Measurements from ENCODE around the gene CLIC3. TPM values are rescaled to one million over a fixed set of nuclear protein-coding genes. Genes with fewer than 3 reads are reported as not detected.

The CLIC3 gene
- total RNA-seq, 1 donor from 2014 or later = 0.39 TPM

- no peak for DNase-seq (ENCODE audit: low read depth)
- Histone ChIP-seq H3K9me3 (ENCODE audit: insufficient read depth, low read depth, low read length) (no peaks in the 10 kb centered on the region), H3K79me2 (ENCODE audit: insufficient read depth, low read length) (no peaks in the 10 kb centered on the region), H2AFZ (ENCODE audit: low read depth, low read length) (no peak overlapping the region), H3K36me3 (ENCODE audit: insufficient read depth, low read length) (no peaks in the 10 kb centered on the region), H4K20me1 (ENCODE audit: insufficient read depth, low read length) (peaks cover 23% of the 10 kb centered on the region), H3K27me3 (ENCODE audit: insufficient read depth, low read length) (no peaks in the 10 kb centered on the region), H3K9ac (ENCODE audit: low read length) (no peak overlapping the region), H3K27ac (ENCODE audit: low read depth, low read length) (no peak overlapping the region), H3K4me2 (ENCODE audit: low read length) (no peak overlapping the region), H3K4me1 (ENCODE audit: insufficient read depth, low read length) (peaks cover 5% of the 10 kb centered on the region), H3K4me3 (ENCODE audit: insufficient read depth, low read depth, low read length) (no peak overlapping the region)
- no peaks in the 10 kb centered on the region for H3K4me1 Mint-ChIP-seq (ENCODE audit: low read depth, unreplicated experiment)
- no peak for FAIRE-seq
- no peaks in the 10 kb centered on the region for H3K9me3 Mint-ChIP-seq (ENCODE audit: unreplicated experiment)
- H3K4me3 Mint-ChIP-seq (ENCODE audit: unreplicated experiment) = no peak overlapping the region
- H3K27ac Mint-ChIP-seq (ENCODE audit: unreplicated experiment) = no peak overlapping the region
- TF ChIP-seq EZH2 (IDR thresholded peaks at IDR 0.05; ENCODE audit: insufficient read depth, low read length) (no peak), CTCF (IDR thresholded peaks at IDR 0.05; ENCODE audit: insufficient read depth, low read depth, low read length) (no peak)
- H3K36me3 Mint-ChIP-seq (ENCODE audit: low read depth, unreplicated experiment) = peaks cover 2% of the 10 kb centered on the region
- H3K27me3 Mint-ChIP-seq (ENCODE audit: low read depth, unreplicated experiment) = peaks cover 6% of the 10 kb centered on the region
Measured at GRCh38 chr9:137022662-137023008, 26.3 kb upstream of the CLIC3 start.

- FAIRE-seq = no peak
Measured at GRCh38 chr9:137021979-137022661, 25.8 kb upstream of the CLIC3 start.

More at GRCh38 chr9:137021979-137022661, 25.8 kb upstream of the CLIC3 start:
- peaks cover 3% of the 10 kb centered on the region for H3K27me3 Mint-ChIP-seq (ENCODE audit: low read depth, unreplicated experiment)
- Histone ChIP-seq H3K36me3 (ENCODE audit: insufficient read depth, low read length) (no peaks in the 10 kb centered on the region), H3K79me2 (ENCODE audit: insufficient read depth, low read length) (no peaks in the 10 kb centered on the region), H3K9ac (ENCODE audit: low read length) (no peak overlapping the region), H3K27me3 (ENCODE audit: insufficient read depth, low read length) (no peaks in the 10 kb centered on the region), H3K9me3 (ENCODE audit: insufficient read depth, low read depth, low read length) (no peaks in the 10 kb centered on the region), H4K20me1 (ENCODE audit: insufficient read depth, low read length) (peaks cover 19% of the 10 kb centered on the region), H3K4me1 (ENCODE audit: insufficient read depth, low read length) (peaks cover under 1% of the 10 kb centered on the region), H3K4me3 (ENCODE audit: insufficient read depth, low read depth, low read length) (no peak overlapping the region), H3K4me2 (ENCODE audit: low read length) (no peak overlapping the region), H2AFZ (ENCODE audit: low read depth, low read length) (no peak overlapping the region), H3K27ac (ENCODE audit: low read depth, low read length) (no peak overlapping the region)
- H3K9me3 Mint-ChIP-seq (ENCODE audit: unreplicated experiment) = no peaks in the 10 kb centered on the region
- no peak for DNase-seq (ENCODE audit: low read depth)
- H3K36me3 Mint-ChIP-seq (ENCODE audit: low read depth, unreplicated experiment) = peaks cover 2% of the 10 kb centered on the region
- H3K27ac Mint-ChIP-seq (ENCODE audit: unreplicated experiment) = no peak overlapping the region
- H3K4me1 Mint-ChIP-seq (ENCODE audit: low read depth, unreplicated experiment) = no peaks in the 10 kb centered on the region
- TF ChIP-seq EZH2 (IDR thresholded peaks at IDR 0.05; ENCODE audit: insufficient read depth, low read length) = no peak
- no peak for TF ChIP-seq CTCF (IDR thresholded peaks at IDR 0.05; ENCODE audit: insufficient read depth, low read depth, low read length)
- no peak overlapping the region for H3K4me3 Mint-ChIP-seq (ENCODE audit: unreplicated experiment)
